Thymus (tissue), 11 donors: Measurements from ENCODE around the gene PI4KB. TPM values are rescaled to one million over a fixed set of nuclear protein-coding genes. Genes with fewer than 3 reads are reported as not detected.
"Not testable (repeated sequence)": the region's sequence is repeated elsewhere in the genome, so short reads cannot be mapped to it uniquely, and the experiment has no call there.

Source experiments
- DNase-seq, 9 donors: peaks; one replicate each; pipeline ENCODE4 v3.0.0-alpha.2; 2013; ENCODE audit warnings: low spot score in 9 of 9, low read depth in 6 of 9, missing footprints in 1 of 9
- H3K27ac ChIP-seq, 2 donors: one replicate each; pipeline ENCODE4 v1.5.1; 2013; ENCODE audit warnings: control low read depth in 1 of 2, low read depth in 1 of 2, low read length in 1 of 2, mild to moderate bottlenecking in 1 of 2, moderate library complexity in 1 of 2
- H3K27me3 ChIP-seq, 2 donors: one replicate each; pipeline ENCODE4 v1.5.1; 2013; ENCODE audit warnings: low read length in 1 of 2; ENCODE audit not compliant: control insufficient read depth in 2 of 2, insufficient read depth in 1 of 2
- H3K36me3 ChIP-seq, 2 donors: one replicate each; pipeline ENCODE4 v1.5.1; 2013; ENCODE audit warnings: low read length in 1 of 2, mild to moderate bottlenecking in 1 of 2, moderate library complexity in 1 of 2; ENCODE audit not compliant: control insufficient read depth in 2 of 2, insufficient read depth in 2 of 2
- H3K4me1 ChIP-seq, 2 donors: one replicate each; pipeline ENCODE4 v1.5.1; 2013; ENCODE audit warnings: low read length in 2 of 2; ENCODE audit not compliant: control insufficient read depth in 2 of 2, insufficient read depth in 2 of 2
- H3K4me3 ChIP-seq, 2 donors: one replicate each; pipeline ENCODE4 v1.5.1; 2013; ENCODE audit warnings: low read length in 2 of 2, control low read depth in 1 of 2, mild to moderate bottlenecking in 1 of 2
- H3K9me3 ChIP-seq, 2 donors: one replicate each; pipeline ENCODE4 v1.5.1; 2013; ENCODE audit warnings: low read length in 1 of 2, mild to moderate bottlenecking in 1 of 2; ENCODE audit not compliant: control insufficient read depth in 2 of 2, insufficient read depth in 1 of 2
- WGBS: extraction: QIAGEN DNeasy Blood & Tissue Kit; methylation state at CpG from one replicate; pipeline ENCODE4 v1.1.7; 2013; 5-methylcytosine and 5-hydroxymethylcytosine counted together
- polyA plus RNA-seq: library from polyadenylated mRNA; stranded (reverse); fragments of 200-250 nt; gene quantifications from one replicate; pipeline ENCODE4 v1.2.3, GENCODE V29; 2013
- total RNA-seq: library from RNA; stranded (reverse); fragments of 120-200 nt; gene quantifications from one replicate; pipeline ENCODE4 v1.2.4, GENCODE V29; 2013
- donor health status: healthy.

The PI4KB gene
- total and polyA plus RNA-seq, 2 donors = 29.0 to 31.8 TPM

DNA sequence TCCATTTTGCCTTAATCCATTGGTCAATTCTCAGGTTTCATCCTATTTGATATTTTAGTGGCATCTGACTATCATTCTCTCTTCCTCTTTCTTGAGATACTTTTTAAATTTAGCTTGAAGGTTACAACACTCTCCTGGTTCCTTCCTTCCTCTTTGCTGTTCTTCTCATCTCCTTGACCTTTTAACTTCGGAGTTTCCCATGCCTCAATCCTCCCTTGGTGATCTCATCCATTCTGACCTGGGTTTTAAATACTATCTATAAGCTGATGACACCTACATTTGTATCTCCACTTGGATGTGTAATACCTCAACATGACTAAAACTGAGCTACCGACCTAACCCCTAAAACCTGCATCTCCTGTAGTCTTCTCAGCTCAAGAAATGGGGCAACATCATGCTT, 50.0 kb downstream of the PI4KB start:
- DNase-seq = no peak
- WGBS = 59% methylated on average over 2 of the region's 2 CpGs
- Histone ChIP-seq H3K4me1 (peaks cover 3 to 11% of the 10 kb centered on the region in 2 donors), H3K36me3 (peaks cover 0 to 3% of the 10 kb centered on the region in 2 donors), H3K27me3 (no peaks in the 10 kb centered on the region), H3K4me3 (no peak overlapping the region), H3K9me3 (no peaks in the 10 kb centered on the region), H3K27ac (no peak overlapping the region)

DNA sequence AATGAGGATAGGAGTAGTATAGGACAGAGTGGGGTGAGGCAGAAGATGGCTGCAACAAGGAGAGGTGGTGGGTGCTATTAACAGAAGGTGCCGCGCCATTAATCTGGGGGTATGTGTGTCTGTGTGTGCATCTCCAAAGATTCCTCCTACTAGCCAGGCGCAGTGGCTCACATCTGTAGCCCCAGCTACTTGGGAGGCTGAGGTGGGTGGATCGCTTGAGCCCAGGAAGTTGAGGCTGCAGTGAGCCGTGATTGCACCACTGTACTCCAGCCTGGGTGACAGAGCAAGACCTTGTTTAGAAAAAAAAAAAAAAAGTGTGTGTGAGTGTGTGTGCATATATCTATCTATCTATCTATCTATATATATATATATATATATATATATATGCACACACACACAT, 51.9 kb downstream of the PI4KB start:
- H3K4me1 ChIP-seq = not testable (repeated sequence)

DNA sequence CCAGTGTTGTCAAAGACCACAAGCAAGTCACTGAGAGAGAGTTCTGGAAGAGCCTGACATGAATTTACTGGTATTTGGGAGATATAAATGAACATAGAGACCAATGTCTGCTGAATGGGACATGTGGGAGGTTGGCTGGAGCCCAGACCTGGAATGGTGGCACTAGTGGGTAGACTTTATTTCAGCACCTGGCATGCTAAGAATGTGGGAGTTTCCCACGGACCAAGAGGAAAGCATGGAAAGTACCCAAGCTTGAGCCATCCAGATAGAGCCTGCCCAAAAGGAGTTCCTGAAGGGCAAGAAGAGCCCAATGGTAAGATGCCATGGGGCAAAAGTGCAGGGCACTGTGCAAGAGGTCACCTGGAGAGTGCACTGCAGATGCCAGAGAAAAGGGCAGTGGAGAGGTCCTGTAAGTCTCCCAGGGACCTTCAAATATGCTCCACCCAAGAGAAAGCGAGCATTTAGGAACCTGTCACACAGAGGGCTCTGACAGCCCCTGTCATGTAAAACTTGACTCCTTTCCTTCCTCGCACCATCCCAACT, 53.2 kb downstream of the PI4KB start:
- 95% methylated on average over 3 of the region's 3 CpGs for WGBS
- no peak for DNase-seq
- Histone ChIP-seq H3K27ac (no peak overlapping the region), H3K9me3 (no peaks in the 10 kb centered on the region), H3K27me3 (no peaks in the 10 kb centered on the region), H3K4me1 (no peaks in the 10 kb centered on the region), H3K4me3 (no peak overlapping the region), H3K36me3 (peaks cover 0 to 15% of the 10 kb centered on the region in 2 donors)

More for the DNA sequence above, 51.9 kb downstream of the PI4KB start:
- WGBS = 96% methylated on average over 5 of the region's 5 CpGs
- not testable (repeated sequence) for H3K4me3 ChIP-seq, H3K9me3 ChIP-seq, H3K27ac ChIP-seq, H3K27me3 ChIP-seq, DNase-seq
- H3K36me3 ChIP-seq = peaks cover 0 to 10% of the 10 kb centered on the region in 2 donors

DNA sequence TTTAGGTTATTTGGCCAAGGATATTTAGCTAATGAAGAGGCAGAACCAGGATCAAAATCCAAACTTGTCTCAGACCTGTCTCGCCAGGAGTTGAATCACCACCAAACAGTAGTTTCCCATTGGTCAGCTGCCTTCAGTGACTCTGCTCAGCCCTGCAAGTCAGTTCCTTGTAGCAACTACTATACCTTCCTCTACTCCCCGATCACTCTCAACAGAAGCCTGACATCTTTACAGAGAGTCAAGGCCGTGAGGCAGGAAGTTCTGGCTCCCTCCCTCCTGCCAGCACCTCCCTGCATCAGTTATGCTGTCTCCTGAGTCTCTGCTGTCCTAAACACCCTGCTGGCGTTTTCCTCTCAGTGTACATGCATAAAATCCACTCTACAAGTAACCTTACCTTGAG, 59.5 kb downstream of the PI4KB start:
- H3K36me3 ChIP-seq = peaks cover 49 to 71% of the 10 kb centered on the region in 2 donors

DNA sequence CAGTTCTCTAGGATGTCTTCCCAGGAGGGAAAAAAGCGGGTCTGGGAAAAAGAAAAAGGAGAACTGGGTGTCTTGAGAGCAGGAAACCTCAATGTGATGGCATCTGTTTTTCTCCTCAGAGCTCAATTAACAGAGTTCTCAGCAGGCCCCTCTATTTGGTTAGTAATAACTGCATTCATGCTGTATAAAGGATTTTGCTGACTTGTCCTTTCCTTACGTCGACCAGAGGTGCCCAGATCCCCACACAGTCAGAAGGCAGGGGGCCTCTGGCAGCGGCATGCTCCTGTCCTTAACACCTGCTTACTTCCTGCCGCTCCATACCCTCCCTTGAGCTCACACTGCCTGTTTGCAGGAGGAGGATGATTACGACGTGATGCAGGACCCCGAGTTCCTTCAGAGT, 60.4 kb downstream of the PI4KB start:
- WGBS = 89% methylated on average over 8 of the region's 8 CpGs
- no peak overlapping the region for H3K4me3 ChIP-seq

More for the DNA sequence above, 59.5 kb downstream of the PI4KB start:
- Histone ChIP-seq H3K27ac (no peak overlapping the region), H3K4me3 (no peak overlapping the region), H3K9me3 (no peaks in the 10 kb centered on the region), H3K4me1 (no peaks in the 10 kb centered on the region), H3K27me3 (no peaks in the 10 kb centered on the region)
- WGBS = 87% methylated on average over 4 of the region's 4 CpGs
- DNase-seq = no peak

DNA sequence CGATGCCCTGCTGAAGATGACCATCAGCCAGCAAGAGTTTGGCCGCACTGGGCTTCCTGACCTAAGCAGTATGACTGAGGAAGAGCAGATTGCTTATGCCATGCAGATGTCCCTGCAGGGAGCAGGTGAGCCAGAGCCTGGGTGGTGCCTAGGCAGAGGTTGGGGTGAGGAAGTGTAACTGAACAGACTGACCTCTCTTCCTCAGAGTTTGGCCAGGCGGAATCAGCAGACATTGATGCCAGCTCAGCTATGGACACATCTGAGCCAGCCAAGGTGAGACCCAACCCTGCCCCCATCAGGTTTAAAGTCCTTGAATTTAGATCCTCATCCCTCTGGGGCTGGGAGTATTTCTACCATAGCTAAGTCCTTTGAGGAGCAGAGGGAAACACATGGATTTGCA, 60.9 kb downstream of the PI4KB start:
- no peaks in the 10 kb centered on the region for H3K27me3 ChIP-seq
- no peak for DNase-seq
- peaks cover 58 to 72% of the 10 kb centered on the region in 2 donors for H3K36me3 ChIP-seq
- H3K9me3 ChIP-seq = no peaks in the 10 kb centered on the region
- H3K27ac ChIP-seq = no peak overlapping the region
- H3K4me1 ChIP-seq = no peaks in the 10 kb centered on the region
- 99% methylated on average over 3 of the region's 3 CpGs for WGBS
- no peak overlapping the region for H3K4me3 ChIP-seq

More for the DNA sequence above, 60.4 kb downstream of the PI4KB start:
- H3K36me3 ChIP-seq = peaks cover 57 to 77% of the 10 kb centered on the region in 2 donors
- H3K4me1 ChIP-seq = no peaks in the 10 kb centered on the region
- no peaks in the 10 kb centered on the region for H3K9me3 ChIP-seq
- no peaks in the 10 kb centered on the region for H3K27me3 ChIP-seq
- no peak for DNase-seq
- no peak overlapping the region for H3K27ac ChIP-seq

DNA sequence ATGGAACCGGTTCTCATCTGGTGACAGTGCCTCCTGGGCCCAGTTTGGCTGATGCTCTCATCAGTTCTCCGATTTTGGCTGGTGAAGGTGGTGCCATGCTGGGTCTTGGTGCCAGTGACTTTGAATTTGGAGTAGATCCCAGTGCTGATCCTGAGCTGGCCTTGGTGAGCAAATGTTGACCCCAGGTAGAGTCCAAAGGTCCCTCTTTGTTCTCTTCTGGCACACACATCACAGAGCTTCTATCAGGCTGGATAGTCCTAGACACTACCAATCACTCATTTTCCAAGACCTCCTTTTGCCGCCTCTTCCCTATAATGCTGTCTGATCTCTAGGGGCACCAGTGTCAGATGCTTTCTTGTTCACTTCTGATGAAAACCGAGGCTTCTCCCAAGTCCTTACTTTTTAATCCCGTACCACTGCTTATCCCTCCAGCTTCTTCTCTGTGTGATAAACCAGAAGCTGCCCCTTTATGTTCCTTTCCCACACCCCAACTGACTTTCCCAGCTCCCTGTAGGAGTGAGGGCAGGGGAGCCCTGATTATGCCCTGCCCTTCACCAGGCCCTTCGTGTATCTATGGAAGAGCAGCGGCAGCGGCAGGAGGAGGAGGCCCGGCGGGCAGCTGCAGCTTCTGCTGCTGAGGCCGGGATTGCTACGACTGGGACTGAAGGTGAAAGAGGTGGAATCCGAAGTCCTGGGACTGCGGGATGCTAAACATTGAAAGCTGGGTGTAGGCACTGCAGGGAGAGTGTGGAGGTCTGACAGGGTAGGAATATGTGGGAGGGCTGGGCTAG, 61.6 kb downstream of the PI4KB start:
- WGBS = 95% methylated on average over 14 of the region's 14 CpGs

DNA sequence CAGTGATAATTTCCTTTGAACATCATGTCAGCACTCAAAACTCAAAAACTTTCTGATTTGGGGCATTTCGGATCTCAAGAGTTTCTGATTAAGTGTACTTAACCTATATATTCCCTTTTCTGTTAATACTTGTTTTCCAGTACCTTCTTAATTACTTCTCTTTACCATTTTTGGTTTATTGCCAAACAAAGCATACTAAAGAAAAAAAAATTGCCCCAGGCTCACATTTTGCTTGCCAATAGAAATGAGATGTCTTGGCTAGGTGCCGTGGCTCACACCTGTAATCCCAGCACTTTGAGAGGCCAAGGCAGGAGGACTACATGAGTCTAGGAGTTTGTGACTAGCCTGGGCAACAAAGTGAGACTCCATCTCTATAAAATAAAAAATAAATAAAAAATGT, 67.9 kb downstream of the PI4KB start:
- no peaks in the 10 kb centered on the region for H3K9me3 ChIP-seq
- 98% methylated on average over 2 of the region's 2 CpGs for WGBS
- peaks cover 22 to 24% of the 10 kb centered on the region in 2 donors for H3K36me3 ChIP-seq
- no peak overlapping the region for H3K4me3 ChIP-seq
- no peak for DNase-seq
- H3K27me3 ChIP-seq = no peaks in the 10 kb centered on the region
- peaks cover 7 to 8% of the 10 kb centered on the region in 2 donors for H3K4me1 ChIP-seq
- H3K27ac ChIP-seq = no peak overlapping the region

More for the DNA sequence above, 61.6 kb downstream of the PI4KB start:
- no peak for DNase-seq
- Histone ChIP-seq H3K9me3 (no peaks in the 10 kb centered on the region), H3K4me1 (no peaks in the 10 kb centered on the region), H3K36me3 (peaks cover 58 to 72% of the 10 kb centered on the region in 2 donors), H3K27me3 (no peaks in the 10 kb centered on the region), H3K27ac (no peak overlapping the region), H3K4me3 (no peak overlapping the region)

DNA sequence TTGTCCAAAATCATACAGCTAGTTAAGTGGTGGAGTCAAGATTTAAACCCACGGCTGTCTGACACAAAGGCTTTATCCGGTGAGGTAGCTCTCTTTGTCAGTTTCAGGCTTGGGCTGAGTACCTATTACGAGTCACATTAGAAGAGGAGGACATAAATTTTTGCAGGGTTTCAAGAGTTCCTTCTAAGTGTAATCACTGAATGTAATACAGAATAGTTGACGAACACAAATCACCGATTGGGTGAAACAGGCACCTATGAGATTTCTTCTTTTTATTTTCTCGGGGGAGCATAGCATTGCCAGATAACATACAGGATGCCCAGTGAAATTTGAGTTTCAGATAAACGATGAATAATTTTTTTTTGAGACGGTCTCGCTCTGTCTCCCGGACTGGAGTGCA, 71.8 kb downstream of the PI4KB start:
- no peaks in the 10 kb centered on the region for H3K27me3 ChIP-seq
- WGBS = 59% methylated on average over 10 of the region's 10 CpGs
- peaks cover 7 to 8% of the 10 kb centered on the region in 2 donors for H3K4me1 ChIP-seq

More for the DNA sequence above, 71.8 kb downstream of the PI4KB start:
- DNase-seq = peak in 1 of 9 donors; percentile 19
- H3K36me3 ChIP-seq = peaks cover 0 to 5% of the 10 kb centered on the region in 2 donors
- H3K9me3 ChIP-seq = no peaks in the 10 kb centered on the region
- peak overlapping the region; percentile 5 to 85 for H3K27ac ChIP-seq
- peak overlapping the region; percentile 97 to 98 for H3K4me3 ChIP-seq
